B cell (primary cell): ENCODE measurements around the gene DNAJC4.

ENCODE experiments used
- EZH2 ChIP-seq: IDR thresholded peaks from 2 replicates; pipeline ENCODE4 v1.6.1; 2012; ENCODE audit warnings: borderline replicate concordance, low read depth, mild to moderate bottlenecking, moderate library complexity, low read length; ENCODE audit not compliant: insufficient read depth, poor library complexity, severe bottlenecking
- TF ChIP-seq, protein P1 (sequence below): fragments of 200-600 bp; IDR thresholded peaks from one replicate; pipeline ENCODE4 v1.8.0; 2022; ENCODE audit warnings: antibody characterized with exemption, mild to moderate bottlenecking

DNA sequence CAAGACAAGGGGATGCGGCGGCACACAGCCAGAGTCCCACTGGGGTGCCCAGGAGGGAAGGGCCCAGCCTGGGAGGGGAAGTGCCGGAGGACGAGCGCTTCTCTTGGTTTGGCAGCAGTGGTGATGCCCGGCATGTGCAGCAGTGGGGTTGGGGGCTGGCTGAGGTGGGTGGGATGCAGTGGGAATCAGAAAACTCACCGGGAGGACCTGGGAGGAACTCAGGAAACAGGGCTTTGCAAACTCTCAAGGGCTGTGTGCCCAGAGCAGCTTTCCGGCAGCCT, 20.8 kb upstream of the DNAJC4 start:
- TF ChIP-seq, protein P1, sequence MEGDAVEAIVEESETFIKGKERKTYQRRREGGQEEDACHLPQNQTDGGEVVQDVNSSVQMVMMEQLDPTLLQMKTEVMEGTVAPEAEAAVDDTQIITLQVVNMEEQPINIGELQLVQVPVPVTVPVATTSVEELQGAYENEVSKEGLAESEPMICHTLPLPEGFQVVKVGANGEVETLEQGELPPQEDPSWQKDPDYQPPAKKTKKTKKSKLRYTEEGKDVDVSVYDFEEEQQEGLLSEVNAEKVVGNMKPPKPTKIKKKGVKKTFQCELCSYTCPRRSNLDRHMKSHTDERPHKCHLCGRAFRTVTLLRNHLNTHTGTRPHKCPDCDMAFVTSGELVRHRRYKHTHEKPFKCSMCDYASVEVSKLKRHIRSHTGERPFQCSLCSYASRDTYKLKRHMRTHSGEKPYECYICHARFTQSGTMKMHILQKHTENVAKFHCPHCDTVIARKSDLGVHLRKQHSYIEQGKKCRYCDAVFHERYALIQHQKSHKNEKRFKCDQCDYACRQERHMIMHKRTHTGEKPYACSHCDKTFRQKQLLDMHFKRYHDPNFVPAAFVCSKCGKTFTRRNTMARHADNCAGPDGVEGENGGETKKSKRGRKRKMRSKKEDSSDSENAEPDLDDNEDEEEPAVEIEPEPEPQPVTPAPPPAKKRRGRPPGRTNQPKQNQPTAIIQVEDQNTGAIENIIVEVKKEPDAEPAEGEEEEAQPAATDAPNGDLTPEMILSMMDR, result no peak
- no peak for TF ChIP-seq EZH2
